Omental fat pad (tissue), 4 donors: Measurements from ENCODE around the gene DPH6. TPM values are rescaled to one million over a fixed set of nuclear protein-coding genes. Genes with fewer than 3 reads are reported as not detected.
"Not testable (repeated sequence)": the region's sequence is repeated elsewhere in the genome, so short reads cannot be mapped to it uniquely, and the experiment has no call there.

ENCODE experiments used
- ATAC-seq: fragments of 150-250 bp; one replicate; pipeline ENCODE4 v1.9.1; 2016; ENCODE audit warnings: mild to moderate bottlenecking, moderate library complexity; ENCODE audit not compliant: low FRiP score
- DNase-seq: peaks from one replicate; pipeline ENCODE4 v3.0.0-alpha.2; 2019; ENCODE audit warnings: low spot score
- total RNA-seq, 4 donors: library from RNA; depleted of rRNA; stranded (reverse); fragments of >200 nt; gene quantifications; one replicate each; pipeline ENCODE4 v1.1.0, GENCODE V29; 2016
- TF ChIP-seq, protein P1 (sequence below), 3 donors: fragments of 450-650 bp; IDR thresholded peaks; one replicate each; pipeline ENCODE4 v1.5.1; 2016 to 2017; ENCODE audit warnings: antibody characterized with exemption in 3 of 3, mild to moderate bottlenecking in 3 of 3, moderate library complexity in 2 of 3

DPH6 gene
- total RNA-seq, 4 donors from 2014 or later, result 10.1 to 27.9 (median 13.7) TPM

DNA sequence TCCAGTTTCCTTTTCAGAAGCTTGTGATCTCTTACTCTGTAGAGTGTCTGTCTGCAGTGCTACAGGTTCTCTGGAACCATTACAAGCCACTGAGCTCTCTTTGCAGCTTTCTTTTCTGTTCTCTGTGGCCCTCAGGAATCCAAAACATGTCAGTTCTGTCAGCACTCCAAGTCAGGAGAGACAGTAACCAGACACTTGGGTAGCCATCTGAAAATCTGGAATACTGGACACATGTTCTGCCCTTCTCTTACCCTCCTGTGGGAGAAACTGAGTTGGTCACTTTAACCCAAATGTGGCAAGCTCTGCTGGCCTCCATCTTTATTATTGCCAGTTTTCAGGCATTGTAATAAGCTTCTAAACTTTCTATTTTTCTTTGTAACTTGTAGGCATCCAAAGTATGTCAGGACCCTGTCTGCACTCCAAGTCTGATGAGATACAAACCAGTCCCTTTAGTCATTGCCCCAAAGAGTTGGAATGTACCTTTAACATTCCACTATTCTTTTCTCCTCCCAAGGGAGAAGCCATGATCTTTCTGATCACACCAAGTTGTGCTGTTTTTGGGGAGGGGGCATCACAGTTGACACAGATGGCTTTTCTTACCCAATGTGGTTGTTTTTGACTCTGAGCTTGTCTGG, 183.7 kb downstream of the DPH6 start:
- ATAC-seq (no peak), DNase-seq (no peak)
- TF ChIP-seq, protein P1, sequence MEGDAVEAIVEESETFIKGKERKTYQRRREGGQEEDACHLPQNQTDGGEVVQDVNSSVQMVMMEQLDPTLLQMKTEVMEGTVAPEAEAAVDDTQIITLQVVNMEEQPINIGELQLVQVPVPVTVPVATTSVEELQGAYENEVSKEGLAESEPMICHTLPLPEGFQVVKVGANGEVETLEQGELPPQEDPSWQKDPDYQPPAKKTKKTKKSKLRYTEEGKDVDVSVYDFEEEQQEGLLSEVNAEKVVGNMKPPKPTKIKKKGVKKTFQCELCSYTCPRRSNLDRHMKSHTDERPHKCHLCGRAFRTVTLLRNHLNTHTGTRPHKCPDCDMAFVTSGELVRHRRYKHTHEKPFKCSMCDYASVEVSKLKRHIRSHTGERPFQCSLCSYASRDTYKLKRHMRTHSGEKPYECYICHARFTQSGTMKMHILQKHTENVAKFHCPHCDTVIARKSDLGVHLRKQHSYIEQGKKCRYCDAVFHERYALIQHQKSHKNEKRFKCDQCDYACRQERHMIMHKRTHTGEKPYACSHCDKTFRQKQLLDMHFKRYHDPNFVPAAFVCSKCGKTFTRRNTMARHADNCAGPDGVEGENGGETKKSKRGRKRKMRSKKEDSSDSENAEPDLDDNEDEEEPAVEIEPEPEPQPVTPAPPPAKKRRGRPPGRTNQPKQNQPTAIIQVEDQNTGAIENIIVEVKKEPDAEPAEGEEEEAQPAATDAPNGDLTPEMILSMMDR (IDR thresholded peaks at IDR 0.05), result no peak

DNA sequence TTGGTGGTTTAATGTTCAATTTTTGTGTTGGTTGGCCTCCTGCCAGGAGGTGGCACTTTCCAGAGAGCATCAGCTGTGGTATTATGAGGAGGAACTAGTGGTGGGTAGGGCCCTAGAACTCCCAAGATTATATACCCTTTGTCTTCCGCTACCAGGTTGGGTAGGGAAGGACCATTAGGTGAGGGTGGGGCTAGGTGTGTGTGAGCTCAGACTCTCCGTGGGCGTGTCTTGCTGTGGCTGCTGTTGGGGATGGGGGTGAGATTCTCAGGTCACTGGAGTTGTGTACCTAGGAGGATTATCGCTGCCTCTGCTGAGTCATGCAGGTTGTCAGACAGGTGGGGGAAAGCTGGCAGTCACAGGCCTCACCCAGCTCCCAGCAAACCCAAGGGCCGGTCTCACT, 187.1 kb downstream of the DPH6 start:
- no peak for DNase-seq
- TF ChIP-seq, protein P1 (IDR thresholded peaks at IDR 0.05), result no peak
- no peak for ATAC-seq

DNA sequence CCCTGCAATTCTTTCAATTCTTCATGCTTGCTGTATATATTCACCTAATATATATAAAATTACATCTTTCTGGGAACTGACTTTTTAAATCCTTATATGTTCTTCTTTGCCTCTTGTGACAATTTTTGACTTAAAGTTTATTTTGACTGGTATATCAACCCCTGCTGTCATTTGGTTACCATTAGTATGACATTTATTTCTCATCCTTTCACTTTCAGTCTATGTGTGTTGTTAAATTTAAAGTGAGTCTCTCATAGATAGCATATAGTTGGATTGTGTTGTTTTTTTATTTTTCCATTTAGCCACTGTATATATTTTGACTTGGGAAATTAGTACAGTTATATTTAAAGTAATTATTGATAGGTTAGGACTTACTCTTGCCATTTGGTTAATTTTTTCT, 194.9 kb downstream of the DPH6 start:
- ATAC-seq, result no peak
- TF ChIP-seq, protein P1 (IDR thresholded peaks at IDR 0.05), result no peak
- DNase-seq, result no peak

DNA sequence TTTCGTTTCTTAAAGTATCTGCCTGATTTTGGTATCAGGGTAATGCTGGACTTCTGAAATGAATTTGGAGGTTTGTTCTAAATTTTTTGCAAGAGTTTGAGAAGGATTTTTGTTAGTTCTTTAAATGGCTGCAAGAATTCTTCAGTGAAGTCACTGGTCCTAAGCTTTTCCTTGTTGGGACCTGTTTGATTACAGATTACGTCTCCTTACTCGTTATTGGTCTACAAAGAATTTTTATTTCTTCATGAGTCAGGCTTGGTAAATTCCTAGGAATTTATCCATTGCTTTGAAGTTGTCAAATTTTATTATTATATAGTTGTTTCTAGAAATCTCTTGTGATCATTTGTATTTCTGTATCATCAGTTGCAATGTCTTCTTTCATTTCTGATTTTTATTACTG, 196.0 kb downstream of the DPH6 start:
- TF ChIP-seq, protein P1 (IDR thresholded peaks at IDR 0.05), result no peak
- DNase-seq (no peak), ATAC-seq (no peak)

DNA sequence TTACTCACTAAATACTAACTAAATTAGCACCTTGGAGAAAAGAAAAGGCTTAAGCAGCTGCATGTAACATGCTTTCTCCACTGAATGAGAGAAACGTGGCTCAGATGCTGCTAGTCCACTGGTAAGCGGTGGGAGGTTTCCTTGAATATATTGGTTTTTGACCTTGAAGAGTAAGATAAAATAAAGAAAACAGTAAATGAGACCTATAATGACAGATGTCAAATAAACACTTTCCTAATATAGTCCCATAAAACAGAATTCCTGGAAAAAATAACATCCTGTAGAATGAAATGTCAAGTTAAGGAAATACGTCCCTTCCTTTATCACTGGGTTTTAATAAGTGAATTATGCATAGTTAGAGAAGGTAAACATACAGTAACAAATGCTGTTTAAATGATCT, 215.0 kb downstream of the DPH6 start:
- DNase-seq (no peak), ATAC-seq (no peak)
- TF ChIP-seq, protein P1 (IDR thresholded peaks at IDR 0.05), result no peak

DNA sequence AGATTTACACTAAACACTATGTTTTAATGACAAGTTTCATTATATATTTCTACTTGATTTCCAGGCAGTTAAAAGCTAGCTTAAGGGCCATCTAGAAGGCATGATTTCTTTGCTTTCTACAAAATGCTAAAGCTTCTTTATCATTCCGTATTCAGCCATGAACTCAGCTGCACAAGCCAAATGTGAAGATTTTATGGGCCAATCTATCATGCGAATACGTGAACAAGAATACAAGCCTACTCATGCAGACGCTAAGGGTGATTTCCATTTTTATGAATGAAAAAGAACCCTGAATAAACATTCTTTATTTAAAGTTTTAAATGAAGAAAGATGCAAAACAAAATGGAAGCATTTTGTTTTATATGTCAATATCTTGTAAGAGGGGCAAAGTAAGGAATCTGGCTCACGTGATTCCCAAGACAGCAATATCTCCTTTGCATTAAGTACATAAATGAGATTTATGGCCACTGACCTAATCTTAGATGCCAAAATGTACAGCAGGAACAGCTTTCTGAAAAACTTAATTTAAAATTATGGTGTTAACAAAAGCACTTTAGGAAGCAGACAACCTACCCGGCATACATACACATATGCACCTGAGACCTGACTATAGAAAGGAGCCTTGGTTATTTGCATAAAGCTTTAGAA, 215.8 kb downstream of the DPH6 start:
- no peak for DNase-seq
- no peak for ATAC-seq
- TF ChIP-seq, protein P1 (IDR thresholded peaks at IDR 0.05), result no peak

DNA sequence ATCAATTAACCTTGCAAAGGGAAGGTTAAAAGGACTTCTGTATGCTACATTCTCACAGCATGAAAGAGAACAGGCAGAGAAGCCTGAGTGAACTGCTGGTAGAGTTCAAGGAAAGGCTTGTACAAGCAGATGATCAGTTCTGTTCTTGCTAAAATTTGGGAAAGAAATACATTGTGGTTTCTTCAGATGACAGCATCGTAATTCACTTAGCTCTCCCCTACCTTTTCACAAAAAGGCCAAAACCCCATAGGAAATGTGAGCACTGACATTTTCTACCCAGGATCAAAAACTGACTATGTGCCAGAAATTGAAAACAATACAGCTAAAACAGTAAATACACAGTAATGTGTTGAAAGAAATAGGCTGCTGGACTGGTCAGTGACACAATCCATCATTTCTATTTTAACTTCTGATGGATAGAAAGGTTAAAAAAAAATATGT, 216.4 kb downstream of the DPH6 start:
- TF ChIP-seq, protein P1 (IDR thresholded peaks at IDR 0.05), result no peak
- no peak for ATAC-seq
- no peak for DNase-seq

DNA sequence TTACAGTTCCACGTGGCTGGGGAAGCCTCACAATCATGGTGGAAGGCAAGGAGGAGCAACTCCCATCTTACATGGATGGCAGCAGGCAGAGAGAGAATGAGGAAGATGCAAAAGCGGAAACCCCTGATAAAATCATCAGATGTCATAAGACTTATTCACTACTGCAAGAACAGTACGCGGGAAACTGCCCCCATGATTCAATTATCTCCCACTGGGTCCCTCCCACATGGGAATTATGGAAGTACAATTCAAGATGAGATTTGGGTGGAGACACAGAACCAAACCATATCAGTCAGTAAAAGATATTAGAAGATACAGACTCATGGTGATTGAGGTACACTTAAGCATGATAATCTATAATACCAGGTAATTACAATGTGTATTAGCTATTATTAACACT, 217.1 kb downstream of the DPH6 start:
- DNase-seq, ATAC-seq: not testable (repeated sequence)
